ENCODE measurements around the gene DOCK4. TPM values are rescaled to one million over a fixed set of nuclear protein-coding genes. Genes with fewer than 3 reads are reported as not detected.
A peak's percentile ranks its signal among the peaks of the same experiment; 100 is the strongest.

DOCK4 gene
- polyA plus RNA-seq, 2 of the 4 experiments (the other 2 are of a cell fraction): 13.7 to 15.7 TPM

DNA sequence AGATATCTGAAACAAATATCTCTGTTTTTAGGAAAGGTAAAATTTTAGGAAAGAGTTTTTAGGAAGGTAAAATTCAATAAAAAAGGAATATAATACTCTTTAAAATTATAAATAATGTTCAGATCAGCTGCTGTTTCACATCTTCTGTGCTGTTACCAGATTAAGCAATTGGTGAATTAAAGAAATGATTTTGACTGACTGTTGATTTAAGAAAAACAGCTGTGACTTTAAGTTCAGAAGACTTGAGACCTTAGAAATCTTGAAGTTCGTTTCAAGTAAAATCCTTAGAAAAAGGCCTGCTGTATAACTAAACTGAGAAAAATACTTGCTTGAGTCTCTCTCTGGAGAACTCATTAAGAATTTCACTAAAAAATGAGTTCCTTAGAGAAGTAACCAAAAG, 250.6 kb downstream of the DOCK4 start:
- CTCF ChIA-PET: interaction anchor here (3.3 kb wide), 1 partner anchor 458 kb away, joined by 19 read pairs; no protein-coding TSS in a partner anchor
- TF ChIP-seq HOXB13 (CRISPR knock-in tag; IDR thresholded peaks at IDR 0.05; ENCODE audit: low read depth) (no peak), NR3C1 (IDR thresholded peaks at IDR 0.05) (no peak), ZNF302 (CRISPR knock-in tag; IDR thresholded peaks at IDR 0.05) (no peak), USF2 (IDR thresholded peaks at IDR 0.05) (no peak), TP53 (CRISPR knock-in tag; IDR thresholded peaks at IDR 0.05) (no peak), RAD21 (conservative IDR thresholded peaks at IDR 0.05 in 1 of 2, IDR thresholded peaks at IDR 0.05 in 1 of 2) (no peak), HOXA7 (CRISPR knock-in tag; IDR thresholded peaks at IDR 0.05) (no peak), FOXS1 (CRISPR knock-in tag; IDR thresholded peaks at IDR 0.05) (no peak), JUNB (IDR thresholded peaks at IDR 0.05) (no peak), ESRRA (IDR thresholded peaks at IDR 0.05; ENCODE audit: borderline replicate concordance, low read length) (no peak), KDM5A (IDR thresholded peaks at IDR 0.05) (no peak), RARB (CRISPR knock-in tag; IDR thresholded peaks at IDR 0.05) (no peak), EHF (CRISPR knock-in tag; IDR thresholded peaks at IDR 0.05) (no peak), TFCP2L1 (CRISPR knock-in tag; IDR thresholded peaks at IDR 0.05) (no peak)
- TF ChIP-seq, protein P1, sequence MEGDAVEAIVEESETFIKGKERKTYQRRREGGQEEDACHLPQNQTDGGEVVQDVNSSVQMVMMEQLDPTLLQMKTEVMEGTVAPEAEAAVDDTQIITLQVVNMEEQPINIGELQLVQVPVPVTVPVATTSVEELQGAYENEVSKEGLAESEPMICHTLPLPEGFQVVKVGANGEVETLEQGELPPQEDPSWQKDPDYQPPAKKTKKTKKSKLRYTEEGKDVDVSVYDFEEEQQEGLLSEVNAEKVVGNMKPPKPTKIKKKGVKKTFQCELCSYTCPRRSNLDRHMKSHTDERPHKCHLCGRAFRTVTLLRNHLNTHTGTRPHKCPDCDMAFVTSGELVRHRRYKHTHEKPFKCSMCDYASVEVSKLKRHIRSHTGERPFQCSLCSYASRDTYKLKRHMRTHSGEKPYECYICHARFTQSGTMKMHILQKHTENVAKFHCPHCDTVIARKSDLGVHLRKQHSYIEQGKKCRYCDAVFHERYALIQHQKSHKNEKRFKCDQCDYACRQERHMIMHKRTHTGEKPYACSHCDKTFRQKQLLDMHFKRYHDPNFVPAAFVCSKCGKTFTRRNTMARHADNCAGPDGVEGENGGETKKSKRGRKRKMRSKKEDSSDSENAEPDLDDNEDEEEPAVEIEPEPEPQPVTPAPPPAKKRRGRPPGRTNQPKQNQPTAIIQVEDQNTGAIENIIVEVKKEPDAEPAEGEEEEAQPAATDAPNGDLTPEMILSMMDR (IDR thresholded peaks at IDR 0.05): no peak
- TF ChIP-seq, protein P2, sequence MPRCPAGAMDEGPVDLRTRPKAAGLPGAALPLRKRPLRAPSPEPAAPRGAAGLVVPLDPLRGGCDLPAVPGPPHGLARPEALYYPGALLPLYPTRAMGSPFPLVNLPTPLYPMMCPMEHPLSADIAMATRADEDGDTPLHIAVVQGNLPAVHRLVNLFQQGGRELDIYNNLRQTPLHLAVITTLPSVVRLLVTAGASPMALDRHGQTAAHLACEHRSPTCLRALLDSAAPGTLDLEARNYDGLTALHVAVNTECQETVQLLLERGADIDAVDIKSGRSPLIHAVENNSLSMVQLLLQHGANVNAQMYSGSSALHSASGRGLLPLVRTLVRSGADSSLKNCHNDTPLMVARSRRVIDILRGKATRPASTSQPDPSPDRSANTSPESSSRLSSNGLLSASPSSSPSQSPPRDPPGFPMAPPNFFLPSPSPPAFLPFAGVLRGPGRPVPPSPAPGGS (IDR thresholded peaks at IDR 0.05): no peak
- TF ChIP-seq, protein P3, sequence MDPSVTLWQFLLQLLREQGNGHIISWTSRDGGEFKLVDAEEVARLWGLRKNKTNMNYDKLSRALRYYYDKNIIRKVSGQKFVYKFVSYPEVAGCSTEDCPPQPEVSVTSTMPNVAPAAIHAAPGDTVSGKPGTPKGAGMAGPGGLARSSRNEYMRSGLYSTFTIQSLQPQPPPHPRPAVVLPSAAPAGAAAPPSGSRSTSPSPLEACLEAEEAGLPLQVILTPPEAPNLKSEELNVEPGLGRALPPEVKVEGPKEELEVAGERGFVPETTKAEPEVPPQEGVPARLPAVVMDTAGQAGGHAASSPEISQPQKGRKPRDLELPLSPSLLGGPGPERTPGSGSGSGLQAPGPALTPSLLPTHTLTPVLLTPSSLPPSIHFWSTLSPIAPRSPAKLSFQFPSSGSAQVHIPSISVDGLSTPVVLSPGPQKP (IDR thresholded peaks at IDR 0.05; ENCODE audit: low read depth, low read length): no peak
- H3K27ac ChIP-seq: no peak overlapping the region
- peaks cover 16% of the 10 kb centered on the region; the same call in 2 of the 3 replicates for H3K4me1 ChIP-seq
- H3K9me3 ChIP-seq: no peaks in the 10 kb centered on the region
- ATAC-seq (no peak), FAIRE-seq (no peak), DNase-seq (ENCODE audit: low read depth in 1 of 2, low spot score in 1 of 2) (no peak)
- POLR2A ChIA-PET: no interaction called here
- H3K4me2 ChIP-seq: no peak overlapping the region
- H3K4me3 ChIP-seq: no peak overlapping the region
- 69% methylated on average over 1 of the region's 1 CpG for WGBS (ENCODE audit: missing lambda C conversion rate)

DNA sequence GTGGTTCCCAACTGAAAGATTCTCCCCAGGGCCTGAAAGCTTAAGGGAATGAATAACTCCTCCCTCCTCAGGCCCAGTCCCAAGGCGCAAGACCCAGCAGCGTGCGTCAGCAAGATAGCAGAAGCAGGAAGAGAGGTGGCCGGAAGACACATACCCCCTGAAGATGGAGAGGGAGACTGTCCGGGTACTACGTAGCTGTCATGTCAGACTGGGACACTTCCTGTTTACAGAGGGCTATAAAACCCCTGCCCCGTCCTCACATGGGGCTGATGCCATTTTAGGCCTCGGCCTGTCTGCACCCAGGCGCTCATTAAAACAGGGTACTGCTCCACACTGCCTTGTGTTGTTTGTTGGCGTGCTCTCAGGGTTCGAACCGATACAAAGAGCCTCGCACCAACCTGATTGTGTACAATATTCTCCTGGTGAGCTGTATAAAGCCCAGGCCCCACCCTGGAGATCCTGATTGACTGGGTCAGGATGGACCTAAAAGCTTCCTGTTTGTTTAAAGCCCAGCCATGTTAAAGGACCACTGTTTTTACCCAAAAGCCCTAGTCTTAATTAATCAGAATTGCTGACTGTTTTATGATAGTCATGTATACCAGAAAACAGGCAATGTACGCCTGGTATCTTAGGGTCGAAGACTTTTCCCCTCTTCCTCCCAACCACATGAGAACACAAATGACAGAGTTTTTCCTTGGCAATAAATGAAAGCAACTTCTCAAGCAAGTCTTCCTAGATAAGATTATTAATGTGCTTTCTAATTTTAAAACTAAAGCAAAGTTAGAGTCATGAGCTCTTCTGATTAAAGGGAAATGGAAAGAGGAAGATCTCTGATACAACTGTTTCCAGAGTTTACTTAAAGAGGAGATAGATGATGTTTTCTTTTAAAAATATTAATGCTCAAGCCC, 251.5 kb downstream of the DOCK4 start:
- POLR2A ChIA-PET: no interaction called here
- no peak overlapping the region for H3K4me3 ChIP-seq
- peak overlapping the region in 1 of 2 experiments; percentile 5; a peak in 1 of 6 replicates for H3K27ac ChIP-seq
- H3K4me1 ChIP-seq: peaks cover 16% of the 10 kb centered on the region; the same call in 2 of the 3 replicates
- no peak for FAIRE-seq
- 87% methylated on average over 15 of the region's 15 CpGs for WGBS (ENCODE audit: missing lambda C conversion rate)
- no peak overlapping the region for H3K4me2 ChIP-seq
- CTCF ChIA-PET: interaction anchor here (0.8 to 3.3 kb wide), 15 partner anchors 37 to 541 kb away, joined by 3 to 19 read pairs (median 4); no protein-coding TSS in a partner anchor
- no peak for DNase-seq (ENCODE audit: low read depth in 1 of 2, low spot score in 1 of 2)
- ATAC-seq: no peak
- no peak for TF ChIP-seq ZC3H11A (IDR thresholded peaks at IDR 0.05)
- TF ChIP-seq, protein P4, sequence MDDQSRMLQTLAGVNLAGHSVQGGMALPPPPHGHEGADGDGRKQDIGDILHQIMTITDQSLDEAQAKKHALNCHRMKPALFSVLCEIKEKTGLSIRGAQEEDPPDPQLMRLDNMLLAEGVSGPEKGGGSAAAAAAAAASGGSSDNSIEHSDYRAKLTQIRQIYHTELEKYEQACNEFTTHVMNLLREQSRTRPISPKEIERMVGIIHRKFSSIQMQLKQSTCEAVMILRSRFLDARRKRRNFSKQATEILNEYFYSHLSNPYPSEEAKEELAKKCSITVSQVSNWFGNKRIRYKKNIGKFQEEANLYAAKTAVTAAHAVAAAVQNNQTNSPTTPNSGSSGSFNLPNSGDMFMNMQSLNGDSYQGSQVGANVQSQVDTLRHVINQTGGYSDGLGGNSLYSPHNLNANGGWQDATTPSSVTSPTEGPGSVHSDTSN (IDR thresholded peaks at IDR 0.05): no peak
- H3K9me3 ChIP-seq: no peaks in the 10 kb centered on the region
